IPS-15b (cell line): Measurements from ENCODE around the gene KLRB1.
"Not testable (repeated sequence)": the region's sequence is repeated elsewhere in the genome, so short reads cannot be mapped to it uniquely, and the experiment has no call there.

Experiments
- H3K27me3 ChIP-seq: one replicate; pipeline ENCODE4 v1.6.1; 2013; ENCODE audit warnings: low read length; ENCODE audit not compliant: control insufficient read depth, insufficient read depth
- H3K36me3 ChIP-seq: one replicate; pipeline ENCODE4 v1.6.1; 2013; ENCODE audit warnings: low read length; ENCODE audit not compliant: control insufficient read depth, insufficient read depth
- H3K4me1 ChIP-seq: one replicate; pipeline ENCODE4 v1.6.1; 2013; ENCODE audit warnings: mild to moderate bottlenecking, low read length; ENCODE audit not compliant: control insufficient read depth, insufficient read depth
- H3K4me3 ChIP-seq: one replicate; pipeline ENCODE4 v1.5.1; 2013; ENCODE audit warnings: low read depth, low read length
- H3K9ac ChIP-seq: one replicate; pipeline ENCODE4 v1.6.1; 2013; ENCODE audit warnings: low read depth, mild to moderate bottlenecking, low read length
- H3K9me3 ChIP-seq: one replicate; pipeline ENCODE4 v1.6.1; 2013; ENCODE audit warnings: mild to moderate bottlenecking, low read length; ENCODE audit not compliant: control insufficient read depth, insufficient read depth

The KLRB1 gene

GRCh38 chr12:9640024-9640423 lies 32.3 kb upstream of the KLRB1 start:
- Histone ChIP-seq H3K4me1 (no peaks in the 10 kb centered on the region), H3K4me3 (no peak overlapping the region), H3K9me3 (no peaks in the 10 kb centered on the region), H3K36me3 (no peaks in the 10 kb centered on the region), H3K9ac (no peak overlapping the region), H3K27me3 (no peaks in the 10 kb centered on the region)

DNA sequence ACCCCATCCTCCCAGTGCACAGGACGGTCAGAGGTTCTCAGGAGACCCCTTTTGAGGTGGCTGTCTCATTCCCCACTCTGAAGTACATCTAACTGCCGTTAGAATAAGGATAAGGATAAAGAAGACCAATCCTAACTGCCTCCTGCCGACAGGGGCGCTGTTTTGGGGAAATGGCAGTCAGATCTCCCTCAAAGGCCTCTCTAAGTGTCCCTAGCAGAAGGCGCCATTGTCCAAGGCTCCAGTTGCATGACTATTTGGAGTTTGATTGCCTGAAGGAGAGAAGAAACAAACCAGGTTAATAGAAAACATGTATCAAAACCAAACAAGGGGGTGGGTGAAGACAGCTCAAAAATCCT lies 29.1 kb upstream of the KLRB1 start:
- Histone ChIP-seq H3K9ac (no peak overlapping the region), H3K27me3 (no peaks in the 10 kb centered on the region), H3K4me3 (no peak overlapping the region), H3K9me3 (peaks cover 6% of the 10 kb centered on the region), H3K4me1 (no peaks in the 10 kb centered on the region), H3K36me3 (no peaks in the 10 kb centered on the region)

- no peaks in the 10 kb centered on the region for H3K36me3 ChIP-seq
- peaks cover 6% of the 10 kb centered on the region for H3K9me3 ChIP-seq
- H3K4me3 ChIP-seq = no peak overlapping the region
- no peaks in the 10 kb centered on the region for H3K27me3 ChIP-seq
- H3K9ac ChIP-seq = no peak overlapping the region
- H3K4me1 ChIP-seq = no peaks in the 10 kb centered on the region
Observed at GRCh38 chr12:9636150-9636850, 28.6 kb upstream of the KLRB1 start.

DNA sequence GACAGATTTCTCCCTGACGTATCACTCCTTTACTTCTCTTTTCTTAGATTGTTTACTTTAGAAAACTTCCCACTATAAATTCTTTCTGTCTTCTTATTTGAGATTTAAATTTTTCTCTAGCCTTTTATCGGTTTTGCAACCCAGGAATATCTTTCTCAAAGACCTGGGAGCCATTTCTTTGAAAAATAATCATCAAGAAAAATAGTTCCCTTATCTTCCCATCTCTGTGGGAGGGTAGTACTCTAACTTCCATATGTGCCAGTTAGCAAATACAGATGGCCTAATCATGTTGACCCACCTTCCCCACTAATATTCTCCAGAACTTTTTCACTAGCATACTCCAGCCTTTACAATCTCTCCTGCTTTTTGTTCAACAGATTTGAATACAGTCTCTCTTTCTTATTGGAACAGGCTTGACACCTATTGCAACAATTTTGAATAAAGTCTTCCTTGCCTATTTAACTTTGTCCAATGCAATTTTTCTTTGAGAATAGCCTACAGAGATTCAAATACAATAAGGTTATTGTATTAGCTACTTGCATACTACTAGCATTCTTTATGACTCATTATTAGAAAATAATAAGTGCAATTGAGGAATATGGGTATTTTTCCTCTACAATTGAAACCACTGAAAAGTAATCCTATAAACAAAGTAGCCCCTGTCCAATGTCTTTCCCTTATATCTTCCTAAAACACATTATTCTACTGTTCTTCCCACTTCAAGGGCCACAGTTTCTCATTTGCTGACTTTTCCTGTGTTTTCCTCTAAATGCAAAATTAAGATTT lies 27.4 kb upstream of the KLRB1 start:
- Histone ChIP-seq H3K9ac (no peak overlapping the region), H3K36me3 (no peaks in the 10 kb centered on the region), H3K9me3 (peaks cover 6% of the 10 kb centered on the region), H3K4me3 (no peak overlapping the region), H3K4me1 (no peaks in the 10 kb centered on the region), H3K27me3 (no peaks in the 10 kb centered on the region)

DNA sequence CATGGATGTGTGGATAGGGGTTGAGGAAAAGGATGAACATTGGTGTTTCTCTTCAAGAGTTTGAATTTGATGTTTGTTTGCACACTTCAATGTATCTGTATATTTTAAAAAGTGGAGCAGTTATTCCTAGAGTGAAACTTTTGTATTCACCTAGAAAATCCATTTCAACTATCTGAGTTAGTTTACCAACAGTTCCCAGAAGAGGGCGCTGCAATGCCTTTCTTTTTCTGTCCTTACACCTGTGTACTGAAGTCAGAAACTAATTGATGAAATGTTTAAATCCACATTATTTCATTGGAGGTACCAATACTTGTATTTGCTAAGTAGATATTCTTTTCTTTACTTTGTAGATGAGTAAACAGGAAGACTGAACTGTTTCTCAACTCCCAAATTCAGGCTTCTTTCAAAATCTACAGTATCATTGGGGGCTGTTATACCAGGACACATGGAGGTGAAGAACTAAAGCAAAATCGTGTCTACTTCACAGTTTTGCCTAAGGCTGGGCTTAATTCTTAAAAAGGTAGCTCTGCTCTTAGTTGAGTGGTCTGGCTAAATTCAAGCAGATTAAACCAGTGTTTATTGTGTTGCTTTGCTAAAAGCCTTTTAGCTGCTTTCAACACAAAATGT lies 26.6 kb upstream of the KLRB1 start:
- Histone ChIP-seq H3K27me3 (no peaks in the 10 kb centered on the region), H3K9ac (no peak overlapping the region), H3K36me3 (no peaks in the 10 kb centered on the region), H3K9me3 (peaks cover 6% of the 10 kb centered on the region), H3K4me3 (no peak overlapping the region), H3K4me1 (no peaks in the 10 kb centered on the region)

DNA sequence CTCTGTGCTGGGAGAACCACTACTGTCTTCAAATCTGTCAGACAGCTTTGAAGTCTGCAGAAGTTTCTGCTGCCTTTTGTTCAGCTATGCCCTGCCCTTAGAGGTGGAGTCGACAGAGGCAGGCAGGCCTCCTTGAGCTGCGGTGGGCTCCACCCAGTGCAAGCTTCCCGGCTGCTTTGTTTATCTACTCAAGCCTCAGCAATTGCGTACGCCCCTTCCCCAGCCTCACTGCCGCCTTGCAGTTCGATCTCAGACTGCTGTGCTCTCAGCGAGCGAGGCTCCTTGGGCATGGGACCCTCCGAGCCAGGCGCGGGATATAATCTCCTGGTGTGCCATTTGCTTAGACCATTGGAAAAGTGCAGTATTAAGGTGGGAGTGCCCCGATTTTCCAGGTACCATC lies 25.1 kb upstream of the KLRB1 start:
- Histone ChIP-seq H3K9ac (no peak overlapping the region), H3K4me3 (no peak overlapping the region), H3K27me3 (no peaks in the 10 kb centered on the region), H3K4me1 (no peaks in the 10 kb centered on the region), H3K9me3 (peaks cover 6% of the 10 kb centered on the region), H3K36me3 (no peaks in the 10 kb centered on the region)

- no peak overlapping the region for H3K4me3 ChIP-seq
- no peaks in the 10 kb centered on the region for H3K27me3 ChIP-seq
- H3K9me3 ChIP-seq = no peaks in the 10 kb centered on the region
- no peaks in the 10 kb centered on the region for H3K4me1 ChIP-seq
- H3K9ac ChIP-seq = no peak overlapping the region
- no peaks in the 10 kb centered on the region for H3K36me3 ChIP-seq
Observed at GRCh38 chr12:9626821-9627220, 19.1 kb upstream of the KLRB1 start.

DNA sequence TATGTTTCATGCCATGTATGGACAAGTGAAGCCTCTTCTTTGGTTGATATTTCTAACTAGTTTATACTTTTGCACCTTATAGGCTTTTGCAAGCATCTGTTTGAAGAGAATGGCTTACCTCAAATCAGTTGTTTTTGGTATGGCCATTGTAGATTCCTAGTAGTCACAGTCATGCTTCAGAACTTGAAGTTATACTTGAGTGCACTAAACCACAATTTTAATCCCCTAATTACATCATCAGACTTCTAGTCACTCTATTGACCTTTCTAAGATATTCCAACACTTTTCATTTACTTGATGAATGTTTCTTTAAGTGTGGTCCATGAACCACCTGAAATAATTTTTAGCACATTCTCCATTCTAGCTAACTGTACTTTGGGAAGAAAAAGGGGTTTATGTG lies 18.6 kb upstream of the KLRB1 start:
- H3K9ac ChIP-seq = no peak overlapping the region
- H3K4me3 ChIP-seq = no peak overlapping the region
- no peaks in the 10 kb centered on the region for H3K36me3 ChIP-seq
- H3K9me3 ChIP-seq = no peaks in the 10 kb centered on the region
- no peaks in the 10 kb centered on the region for H3K4me1 ChIP-seq
- H3K27me3 ChIP-seq = no peaks in the 10 kb centered on the region

- Histone ChIP-seq H3K27me3 (no peaks in the 10 kb centered on the region), H3K36me3 (no peaks in the 10 kb centered on the region), H3K4me1 (no peaks in the 10 kb centered on the region), H3K9ac (no peak overlapping the region), H3K9me3 (no peaks in the 10 kb centered on the region), H3K4me3 (no peak overlapping the region)
Observed at GRCh38 chr12:9625019-9625418, 17.3 kb upstream of the KLRB1 start.

- no peak overlapping the region for H3K4me3 ChIP-seq
- no peak overlapping the region for H3K9ac ChIP-seq
- H3K4me1 ChIP-seq = no peaks in the 10 kb centered on the region
- no peaks in the 10 kb centered on the region for H3K27me3 ChIP-seq
- no peaks in the 10 kb centered on the region for H3K36me3 ChIP-seq
- no peaks in the 10 kb centered on the region for H3K9me3 ChIP-seq
Observed at GRCh38 chr12:9619411-9620179, 11.9 kb upstream of the KLRB1 start.

DNA sequence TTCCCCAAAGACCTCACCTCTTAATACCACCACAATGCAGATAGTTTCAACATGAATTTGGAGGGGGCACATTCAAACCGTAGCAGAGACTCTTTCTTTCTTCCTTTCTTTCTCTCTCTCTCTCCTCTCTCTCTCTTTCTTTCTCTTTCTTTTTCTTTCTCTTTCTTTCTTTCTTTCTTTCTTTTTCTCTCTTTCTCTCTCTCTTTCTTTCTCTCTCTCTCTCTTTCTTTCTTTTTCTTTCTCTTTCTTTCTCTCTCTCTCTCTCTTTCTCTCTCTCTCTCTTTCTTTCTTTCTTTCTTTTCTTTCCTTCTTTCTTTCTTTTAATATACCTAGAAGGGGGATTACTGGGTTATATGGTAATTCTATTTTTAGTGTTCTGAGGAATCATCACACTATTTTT lies 11.2 kb upstream of the KLRB1 start:
- H3K36me3 ChIP-seq, H3K4me3 ChIP-seq, H3K27me3 ChIP-seq, H3K9me3 ChIP-seq, H3K9ac ChIP-seq, H3K4me1 ChIP-seq: not testable (repeated sequence)
